ENCODE data around the gene ZNF420. TPM values are rescaled to one million over a fixed set of nuclear protein-coding genes. Genes with fewer than 3 reads are reported as not detected.
"Not testable (repeated sequence)": the region's sequence is repeated elsewhere in the genome, so short reads cannot be mapped to it uniquely, and the experiment has no call there.

ZNF420 gene
- total RNA-seq, 2 experiments from 2014 or later: 10.4 to 12.2 TPM

DNA sequence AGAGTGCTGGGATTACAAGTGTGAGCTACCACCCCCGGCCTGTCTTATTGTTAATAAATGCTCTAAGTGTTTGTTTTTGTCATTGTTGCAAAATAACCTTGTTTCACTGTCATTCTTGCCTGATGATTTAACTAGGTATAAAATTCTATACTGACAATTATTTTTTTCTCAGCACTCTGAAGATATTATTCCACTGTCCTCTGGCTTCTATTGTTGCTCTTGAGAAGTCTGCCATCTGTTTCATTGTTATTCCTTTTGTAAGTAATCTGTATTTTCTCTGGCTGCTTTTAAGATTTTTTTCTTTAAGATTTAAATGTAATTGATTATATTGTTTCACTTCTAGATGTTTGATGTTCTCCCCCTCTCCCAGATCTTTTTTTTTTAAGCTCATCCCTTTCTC, 17.6 kb downstream of the ZNF420 start:
- no peak overlapping the region for H3K27ac Mint-ChIP-seq
- H3K4me1 Mint-ChIP-seq: no peaks in the 10 kb centered on the region
- ATAC-seq (no peak), DNase-seq (no peak)
- H3K4me3 Mint-ChIP-seq: no peak overlapping the region
- peaks cover 87% of the 10 kb centered on the region for H3K36me3 Mint-ChIP-seq
- no peaks in the 10 kb centered on the region for H3K27me3 Mint-ChIP-seq
- peaks cover 35% of the 10 kb centered on the region for H3K9me3 Mint-ChIP-seq (ENCODE audit: low read depth)
- CTCF ChIA-PET: no interaction called here

DNA sequence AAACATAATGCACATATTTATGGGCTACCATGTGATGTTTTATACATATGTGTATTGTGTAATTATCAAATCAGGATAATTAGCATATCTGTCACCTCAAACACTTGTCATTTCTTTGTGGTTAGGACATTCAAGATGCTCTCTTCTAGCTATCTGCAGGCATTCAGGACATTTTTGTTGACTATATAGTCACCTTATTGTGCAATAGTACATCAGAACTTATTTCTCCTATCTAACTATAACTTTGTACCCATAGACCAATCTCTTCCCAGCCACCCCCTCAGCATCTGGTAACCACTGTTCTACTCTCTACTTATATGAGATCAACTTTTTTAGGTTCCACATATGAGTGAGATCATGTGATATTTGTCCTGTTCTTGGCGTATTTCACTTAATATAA, 20.3 kb downstream of the ZNF420 start:
- peaks cover 86% of the 10 kb centered on the region for H3K36me3 Mint-ChIP-seq
- no peak overlapping the region for H3K4me3 Mint-ChIP-seq
- H3K27me3 Mint-ChIP-seq: no peaks in the 10 kb centered on the region
- no peaks in the 10 kb centered on the region for H3K4me1 Mint-ChIP-seq
- CTCF ChIA-PET: no interaction called here
- ATAC-seq (no peak), DNase-seq (no peak)
- peaks cover 38% of the 10 kb centered on the region for H3K9me3 Mint-ChIP-seq (ENCODE audit: low read depth)
- H3K27ac Mint-ChIP-seq: no peak overlapping the region

DNA sequence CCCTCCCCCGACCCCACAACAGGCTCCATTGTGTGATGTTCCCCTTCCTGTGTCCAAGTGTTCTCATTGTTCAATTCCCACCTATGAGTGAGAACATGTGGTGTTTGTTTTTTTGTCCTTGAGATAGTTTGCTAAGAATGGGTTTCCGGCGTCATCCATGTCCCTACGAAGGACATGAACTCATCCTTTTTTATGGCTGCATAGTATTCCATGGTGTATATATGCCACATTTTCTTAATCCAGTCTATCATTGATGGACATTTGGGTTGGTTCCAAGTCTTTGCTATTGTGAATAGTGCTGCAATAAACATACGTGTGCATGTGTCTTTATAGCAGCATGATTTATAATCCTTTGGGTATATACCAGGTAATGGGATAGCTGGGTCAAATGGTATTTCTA, 25.9 kb downstream of the ZNF420 start:
- H3K4me3 Mint-ChIP-seq, H3K27ac Mint-ChIP-seq, H3K27me3 Mint-ChIP-seq, ATAC-seq, H3K4me1 Mint-ChIP-seq, DNase-seq, CTCF ChIA-PET: not testable (repeated sequence)
- H3K9me3 Mint-ChIP-seq (ENCODE audit: low read depth): peaks cover 46% of the 10 kb centered on the region
- H3K36me3 Mint-ChIP-seq: peaks cover 84% of the 10 kb centered on the region

GRCh38 chr19:37111753-37112152, 33.5 kb downstream of the ZNF420 start:
- H3K4me1 Mint-ChIP-seq, CTCF ChIA-PET, DNase-seq, H3K4me3 Mint-ChIP-seq, ATAC-seq, H3K27ac Mint-ChIP-seq, H3K27me3 Mint-ChIP-seq: not testable (repeated sequence)
- H3K9me3 Mint-ChIP-seq (ENCODE audit: low read depth): peaks cover 61% of the 10 kb centered on the region
- H3K36me3 Mint-ChIP-seq: peaks cover 92% of the 10 kb centered on the region

DNA sequence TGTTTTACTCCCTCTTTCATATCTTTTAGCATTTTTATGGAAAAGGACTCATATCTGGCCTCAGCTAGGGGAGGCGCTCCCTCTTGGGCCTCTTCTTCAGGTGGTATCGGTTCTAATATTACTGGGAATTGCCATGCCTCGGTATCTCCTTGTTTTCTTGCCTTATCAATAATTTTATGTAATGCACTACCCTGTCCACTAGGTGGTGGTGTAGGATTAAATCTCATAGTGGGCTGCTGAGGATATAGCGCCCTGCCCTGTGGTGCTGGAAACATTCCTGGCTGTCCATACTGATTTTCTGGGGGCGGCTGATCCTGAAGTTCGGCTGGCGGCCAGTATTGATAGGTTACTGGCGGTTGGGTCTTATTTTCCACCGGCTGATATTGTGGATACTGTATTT, 35.8 kb downstream of the ZNF420 start:
- no peak for ATAC-seq
- Mint-ChIP-seq H3K9me3 (ENCODE audit: low read depth) (peaks cover 53% of the 10 kb centered on the region), H3K27me3 (no peaks in the 10 kb centered on the region), H3K4me3 (no peak overlapping the region), H3K27ac (no peak overlapping the region), H3K4me1 (no peaks in the 10 kb centered on the region), H3K36me3 (peaks cover 73% of the 10 kb centered on the region)
- DNase-seq: no peak
- CTCF ChIA-PET: no interaction called here

GRCh38 chr19:37122093-37122492, 43.9 kb downstream of the ZNF420 start:
- ATAC-seq, H3K4me1 Mint-ChIP-seq, H3K27me3 Mint-ChIP-seq, H3K27ac Mint-ChIP-seq, H3K4me3 Mint-ChIP-seq, DNase-seq, CTCF ChIA-PET: not testable (repeated sequence)
- Mint-ChIP-seq H3K9me3 (ENCODE audit: low read depth) (peaks cover 34% of the 10 kb centered on the region), H3K36me3 (peaks cover 30% of the 10 kb centered on the region)

DNA sequence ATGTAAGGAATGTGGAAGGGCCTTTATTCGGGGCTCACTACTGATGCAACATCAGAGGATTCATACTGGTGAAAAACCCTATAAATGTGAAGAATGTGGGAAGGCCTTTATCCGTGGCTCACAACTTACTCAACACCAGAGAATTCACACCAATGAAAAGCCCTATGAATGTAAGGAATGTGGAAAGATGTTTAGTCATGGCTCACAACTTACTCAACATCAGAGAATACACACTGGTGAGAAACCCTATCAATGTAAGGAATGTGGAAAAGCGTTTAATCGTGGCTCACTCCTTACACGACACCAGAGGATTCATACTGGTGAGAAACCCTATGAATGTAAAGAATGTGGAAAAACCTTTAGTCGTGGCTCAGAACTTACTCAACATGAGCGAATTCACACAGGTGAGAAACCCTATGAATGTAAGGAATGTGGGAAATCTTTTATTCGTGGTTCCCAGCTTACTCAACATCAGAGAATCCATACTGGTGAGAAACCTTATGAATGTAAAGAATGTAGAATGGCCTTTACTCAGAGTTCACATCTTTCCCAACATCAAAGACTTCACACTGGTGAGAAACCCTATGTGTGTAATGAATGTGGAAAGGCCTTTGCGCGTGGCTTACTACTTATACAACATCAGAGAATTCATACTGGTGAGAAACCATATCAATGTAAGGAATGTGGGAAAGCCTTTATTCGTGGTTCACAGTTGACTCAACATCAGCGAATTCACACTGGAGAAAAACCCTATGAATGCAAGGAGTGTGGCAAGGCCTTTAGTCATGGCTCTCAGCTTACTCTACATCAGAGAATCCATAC, 50.0 kb downstream of the ZNF420 start:
- H3K36me3 Mint-ChIP-seq: peaks cover 48% of the 10 kb centered on the region
- H3K27me3 Mint-ChIP-seq: no peaks in the 10 kb centered on the region
- no peak overlapping the region for H3K4me3 Mint-ChIP-seq
- DNase-seq (no peak), ATAC-seq (no peak)
- H3K4me1 Mint-ChIP-seq: no peaks in the 10 kb centered on the region
- H3K9me3 Mint-ChIP-seq (ENCODE audit: low read depth): peaks cover 54% of the 10 kb centered on the region
- CTCF ChIA-PET: no interaction called here
- no peak overlapping the region for H3K27ac Mint-ChIP-seq

GRCh38 chr19:37128821-37129177, 50.6 kb downstream of the ZNF420 start:
- Mint-ChIP-seq H3K4me1 (no peaks in the 10 kb centered on the region), H3K4me3 (no peak overlapping the region), H3K27me3 (no peaks in the 10 kb centered on the region), H3K36me3 (peaks cover 50% of the 10 kb centered on the region), H3K9me3 (ENCODE audit: low read depth) (peaks cover 58% of the 10 kb centered on the region), H3K27ac (no peak overlapping the region)
- ATAC-seq (no peak), DNase-seq (no peak)
- CTCF ChIA-PET: no interaction called here

DNA sequence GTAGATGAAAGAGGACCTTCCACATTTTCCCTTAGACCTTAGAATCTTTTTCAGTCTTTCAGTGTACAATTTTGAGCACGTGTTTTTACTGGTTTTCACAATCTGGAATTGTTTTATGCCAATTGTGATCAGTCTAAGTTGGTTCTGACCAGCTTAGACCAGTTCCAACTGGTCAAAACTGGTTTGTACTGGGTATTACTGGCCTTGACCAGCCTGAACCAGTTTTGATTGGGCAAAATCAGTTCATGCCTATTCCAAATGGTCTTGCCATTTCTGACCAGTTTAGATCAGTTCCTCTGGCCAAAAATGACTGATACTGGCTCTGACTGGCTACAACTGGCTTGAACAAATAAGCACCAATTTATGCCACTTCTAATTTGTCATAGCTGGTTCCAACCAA, 57.9 kb downstream of the ZNF420 start:
- H3K4me1 Mint-ChIP-seq: no peaks in the 10 kb centered on the region
- CTCF ChIA-PET: no interaction called here
- H3K27ac Mint-ChIP-seq: no peak overlapping the region
- H3K9me3 Mint-ChIP-seq (ENCODE audit: low read depth): peaks cover 51% of the 10 kb centered on the region
- no peaks in the 10 kb centered on the region for H3K27me3 Mint-ChIP-seq
- peaks cover 11% of the 10 kb centered on the region for H3K36me3 Mint-ChIP-seq
- H3K4me3 Mint-ChIP-seq: no peak overlapping the region
- no peak for DNase-seq
- no peak for ATAC-seq

GRCh38 chr19:37148214-37148613, 70.0 kb downstream of the ZNF420 start:
- DNase-seq (no peak), ATAC-seq (no peak)
- H3K9me3 Mint-ChIP-seq (ENCODE audit: low read depth): peaks cover 48% of the 10 kb centered on the region
- CTCF ChIA-PET: no interaction called here
- no peak overlapping the region for H3K27ac Mint-ChIP-seq
- peaks cover 38% of the 10 kb centered on the region for H3K36me3 Mint-ChIP-seq
- H3K4me3 Mint-ChIP-seq: no peak overlapping the region
- H3K27me3 Mint-ChIP-seq: no peaks in the 10 kb centered on the region
- no peaks in the 10 kb centered on the region for H3K4me1 Mint-ChIP-seq

GRCh38 chr19:37160153-37160552, 81.9 kb downstream of the ZNF420 start:
- CTCF ChIA-PET: no interaction called here
- Mint-ChIP-seq H3K4me1 (no peaks in the 10 kb centered on the region), H3K27ac (no peak overlapping the region), H3K36me3 (peaks cover 70% of the 10 kb centered on the region), H3K9me3 (ENCODE audit: low read depth) (peaks cover 31% of the 10 kb centered on the region), H3K4me3 (no peak overlapping the region), H3K27me3 (no peaks in the 10 kb centered on the region)
- DNase-seq (no peak), ATAC-seq (no peak)

DNA sequence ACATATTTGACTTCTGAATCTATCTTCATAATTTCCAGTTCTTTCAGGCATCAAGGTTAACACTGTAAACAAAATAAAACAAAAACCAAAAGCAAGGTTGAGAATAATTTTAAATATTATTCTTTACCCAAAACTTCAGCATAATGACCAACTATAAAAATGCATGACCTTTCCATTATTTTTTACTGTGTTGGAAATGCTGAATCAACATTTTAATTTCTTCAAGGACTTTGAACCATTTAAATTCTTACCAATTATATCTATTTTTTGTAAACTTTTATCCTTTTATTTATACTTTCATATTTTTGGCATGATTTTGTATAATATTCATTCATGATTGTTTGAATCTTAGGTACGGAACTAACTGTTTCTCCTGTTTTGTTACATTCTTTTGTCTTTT, 87.4 kb downstream of the ZNF420 start:
- peaks cover 78% of the 10 kb centered on the region for H3K36me3 Mint-ChIP-seq
- H3K9me3 Mint-ChIP-seq (ENCODE audit: low read depth): peaks cover 35% of the 10 kb centered on the region
- ATAC-seq (no peak), DNase-seq (no peak)
- CTCF ChIA-PET: no interaction called here
- no peak overlapping the region for H3K4me3 Mint-ChIP-seq
- no peaks in the 10 kb centered on the region for H3K4me1 Mint-ChIP-seq
- H3K27ac Mint-ChIP-seq: no peak overlapping the region
- H3K27me3 Mint-ChIP-seq: no peaks in the 10 kb centered on the region

DNA sequence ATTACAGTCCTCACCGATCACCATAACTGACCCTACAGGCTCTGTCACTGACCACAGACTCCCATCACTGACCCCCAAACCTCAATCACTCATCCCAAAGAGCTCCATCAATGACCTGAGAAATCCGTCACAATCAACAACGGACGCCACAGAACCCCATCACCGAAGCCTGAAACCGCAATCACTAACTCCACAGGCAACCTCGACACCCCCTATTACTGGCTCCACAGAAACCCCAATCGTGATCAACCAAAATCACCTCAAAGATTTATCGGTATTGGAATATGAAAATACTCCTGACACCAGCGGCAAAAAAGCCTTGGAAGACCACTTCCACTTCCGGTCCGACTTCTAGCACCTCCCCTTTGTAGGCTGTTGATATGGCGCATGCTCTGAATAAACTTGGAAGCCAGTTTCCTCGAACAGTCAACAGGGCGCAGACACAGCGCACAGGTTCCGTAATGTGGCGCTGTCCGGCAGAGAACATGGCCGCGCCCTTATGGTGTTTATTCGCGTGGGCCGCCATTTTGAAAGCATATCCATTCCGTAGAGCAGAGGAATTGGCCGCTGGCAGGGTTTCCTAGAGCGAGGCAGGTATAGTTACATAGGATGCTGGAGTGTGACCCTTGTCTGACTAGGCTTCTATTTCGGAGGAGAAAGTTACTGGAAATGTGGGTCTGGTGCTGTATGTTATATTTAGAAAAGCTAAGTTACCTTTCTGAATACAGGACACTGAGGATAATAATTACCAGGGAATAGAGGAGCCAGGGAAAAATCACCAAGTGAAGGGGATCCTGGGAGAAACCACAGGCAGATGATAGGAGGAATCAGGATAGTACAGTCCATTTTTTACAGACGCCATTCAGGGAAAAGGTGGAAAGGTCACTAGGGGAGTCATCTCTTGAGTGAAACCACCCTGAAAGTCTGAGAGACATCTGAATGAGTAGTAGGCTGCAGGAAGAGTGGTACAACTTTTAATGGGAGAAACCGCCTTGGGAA, 94.4 kb downstream of the ZNF420 start, which contains the start of gene ZNF585A:
Gene ZNF585A (minus strand): TSS at position 328 of the 999 bp plus-strand sequence. CDS start 2,785 bp downstream, outside the sequence.
- peak; percentile 100 for ATAC-seq
- H3K27me3 Mint-ChIP-seq: no peaks in the 10 kb centered on the region
- H3K4me3 Mint-ChIP-seq: no peak within 1 kb of the TSS
- CTCF ChIA-PET: interaction anchor here (0.6 to 2.0 kb wide), 3 partner anchors 31 to 145 kb away, joined by 3 to 7 read pairs (median 6); partner anchors contain the start of gene ZNF383
- peaks cover 32% of the 10 kb centered on the region for H3K36me3 Mint-ChIP-seq
- peaks cover 33% of the 10 kb centered on the region for H3K9me3 Mint-ChIP-seq (ENCODE audit: low read depth)
- peak; percentile 94 for DNase-seq
- no peak within 1 kb of the TSS for H3K27ac Mint-ChIP-seq
- no peaks in the 10 kb centered on the region for H3K4me1 Mint-ChIP-seq
